Parathyroid adenoma (tissue), 2 donors: ENCODE data around the gene VPS13D.

Experiments
- H2AFZ ChIP-seq: fragments of 300-600 bp; sonication (generic); one replicate; pipeline ENCODE4 v1.7.0; 2017; ENCODE audit warnings: antibody characterized with exemption, mild to moderate bottlenecking
- H3K27ac ChIP-seq: fragments of 300-600 bp; sonication (generic); one replicate; pipeline ENCODE4 v1.7.0; 2017
- H3K27me3 ChIP-seq: fragments of 300-600 bp; sonication (generic); one replicate; pipeline ENCODE4 v1.7.0; 2017; ENCODE audit warnings: low read length; ENCODE audit not compliant: control insufficient read depth, insufficient read depth
- H3K36me3 ChIP-seq: fragments of 300-600 bp; sonication (generic); one replicate; pipeline ENCODE4 v1.7.0; 2017; ENCODE audit warnings: low read length; ENCODE audit not compliant: control insufficient read depth, insufficient read depth
- H3K4me1 ChIP-seq: fragments of 300-600 bp; sonication (generic); one replicate; pipeline ENCODE4 v1.7.0; 2017; ENCODE audit warnings: control low read depth
- H3K4me2 ChIP-seq: fragments of 300-600 bp; sonication (generic); one replicate; pipeline ENCODE4 v1.7.0; 2017; ENCODE audit warnings: low read length
- H3K4me3 ChIP-seq: fragments of 300-600 bp; sonication (generic); one replicate; pipeline ENCODE4 v1.7.0; 2017; ENCODE audit warnings: low read depth, low read length
- H3K79me2 ChIP-seq: fragments of 300-600 bp; sonication (generic); one replicate; pipeline ENCODE4 v1.7.0; 2017; ENCODE audit warnings: control low read depth
- H3K9ac ChIP-seq: fragments of 300-600 bp; sonication (generic); one replicate; pipeline ENCODE4 v1.7.0; 2017; ENCODE audit warnings: mild to moderate bottlenecking
- H3K9me3 ChIP-seq: fragments of 300-600 bp; sonication (generic); one replicate; pipeline ENCODE4 v1.7.0; 2017; ENCODE audit warnings: low read length; ENCODE audit not compliant: control insufficient read depth
- TF ChIP-seq, protein P1 (sequence below): fragments of 300-600 bp; sonication (generic); IDR thresholded peaks from one replicate; pipeline ENCODE4 v1.7.0; 2017; ENCODE audit warnings: antibody characterized with exemption, mild to moderate bottlenecking
- donor health status: primary hyperparathyroidism.

Gene VPS13D

DNA sequence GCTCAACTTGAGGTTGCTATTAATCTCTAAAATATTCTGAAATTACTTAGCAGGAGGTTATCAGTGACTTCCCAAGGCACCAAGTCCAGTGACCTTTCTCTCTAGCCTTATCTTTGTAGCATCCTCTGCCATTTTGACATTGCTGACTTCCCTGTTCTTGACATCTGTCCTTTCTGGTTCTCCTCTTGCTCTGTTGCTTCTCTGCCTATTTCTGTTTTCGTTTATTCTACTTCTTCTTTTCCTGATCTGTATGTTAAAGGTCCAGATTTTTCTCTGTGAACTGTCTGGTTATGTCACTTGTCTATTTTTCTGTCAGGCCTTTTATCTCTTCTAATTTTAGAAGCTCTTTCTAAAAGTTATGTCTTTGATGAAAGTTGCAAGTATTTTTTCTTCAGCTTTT lies 178.8 kb downstream of the VPS13D start:
- TF ChIP-seq, protein P1, sequence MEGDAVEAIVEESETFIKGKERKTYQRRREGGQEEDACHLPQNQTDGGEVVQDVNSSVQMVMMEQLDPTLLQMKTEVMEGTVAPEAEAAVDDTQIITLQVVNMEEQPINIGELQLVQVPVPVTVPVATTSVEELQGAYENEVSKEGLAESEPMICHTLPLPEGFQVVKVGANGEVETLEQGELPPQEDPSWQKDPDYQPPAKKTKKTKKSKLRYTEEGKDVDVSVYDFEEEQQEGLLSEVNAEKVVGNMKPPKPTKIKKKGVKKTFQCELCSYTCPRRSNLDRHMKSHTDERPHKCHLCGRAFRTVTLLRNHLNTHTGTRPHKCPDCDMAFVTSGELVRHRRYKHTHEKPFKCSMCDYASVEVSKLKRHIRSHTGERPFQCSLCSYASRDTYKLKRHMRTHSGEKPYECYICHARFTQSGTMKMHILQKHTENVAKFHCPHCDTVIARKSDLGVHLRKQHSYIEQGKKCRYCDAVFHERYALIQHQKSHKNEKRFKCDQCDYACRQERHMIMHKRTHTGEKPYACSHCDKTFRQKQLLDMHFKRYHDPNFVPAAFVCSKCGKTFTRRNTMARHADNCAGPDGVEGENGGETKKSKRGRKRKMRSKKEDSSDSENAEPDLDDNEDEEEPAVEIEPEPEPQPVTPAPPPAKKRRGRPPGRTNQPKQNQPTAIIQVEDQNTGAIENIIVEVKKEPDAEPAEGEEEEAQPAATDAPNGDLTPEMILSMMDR, result no peak
- Histone ChIP-seq H3K9ac (no peak overlapping the region), H3K4me1 (peaks cover 2% of the 10 kb centered on the region)

DNA sequence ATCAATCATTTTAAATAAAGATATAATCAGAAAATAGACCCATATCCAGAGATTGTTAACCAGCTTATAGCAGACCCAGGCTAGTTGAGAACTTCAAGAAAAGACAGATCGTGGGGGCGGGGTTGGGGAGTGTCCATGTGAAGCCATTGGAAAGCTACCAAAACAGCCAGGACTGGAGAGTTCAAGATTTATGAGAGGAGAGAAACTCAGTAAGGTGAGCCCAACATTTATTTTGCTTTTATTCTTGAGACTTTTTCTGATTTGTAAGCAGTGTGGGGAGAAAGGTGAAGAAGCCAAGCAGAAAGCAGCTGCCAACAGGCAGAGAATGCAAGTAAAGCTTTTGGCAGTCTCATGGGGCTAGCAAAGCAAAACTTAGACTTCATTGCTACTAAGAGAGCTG lies 179.9 kb downstream of the VPS13D start:
- Histone ChIP-seq H3K9ac (no peak overlapping the region), H3K27ac (peak overlapping the region; percentile 39), H3K79me2 (no peaks in the 10 kb centered on the region), H3K9me3 (no peaks in the 10 kb centered on the region), H3K4me1 (peaks cover 2% of the 10 kb centered on the region), H3K4me3 (peak overlapping the region; percentile 23), H3K36me3 (no peaks in the 10 kb centered on the region), H2AFZ (no peak overlapping the region), H3K27me3 (no peaks in the 10 kb centered on the region), H3K4me2 (peak overlapping the region; percentile 42)
- TF ChIP-seq, protein P1, result no peak

More for the DNA sequence above, 178.8 kb downstream of the VPS13D start:
- H3K27ac ChIP-seq, result no peak overlapping the region
- H3K27me3 ChIP-seq, result no peaks in the 10 kb centered on the region
- H3K4me2 ChIP-seq, result no peak overlapping the region
- H2AFZ ChIP-seq, result no peak overlapping the region
- no peaks in the 10 kb centered on the region for H3K79me2 ChIP-seq
- no peak overlapping the region for H3K4me3 ChIP-seq
- no peaks in the 10 kb centered on the region for H3K36me3 ChIP-seq
- H3K9me3 ChIP-seq, result no peaks in the 10 kb centered on the region

DNA sequence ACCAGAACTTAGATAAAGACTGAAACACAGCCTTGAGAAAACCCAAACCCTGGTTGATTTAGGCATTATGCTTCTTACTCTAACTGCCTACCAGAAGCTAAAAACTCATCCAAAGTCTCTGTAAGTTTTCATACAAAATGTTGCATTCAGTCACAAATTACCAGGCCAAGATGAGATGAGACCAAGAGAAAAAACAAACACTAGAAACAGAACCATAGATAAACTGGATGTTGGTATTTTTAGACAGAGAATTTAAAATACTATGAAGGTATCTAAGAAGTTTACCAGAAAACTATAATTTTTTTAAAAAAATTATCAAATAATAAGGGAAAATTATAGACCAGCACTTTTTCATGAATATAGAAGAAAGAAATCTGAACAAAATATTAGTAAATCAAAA lies 180.5 kb downstream of the VPS13D start:
- Histone ChIP-seq H3K4me1 (peaks cover 6% of the 10 kb centered on the region), H3K36me3 (no peaks in the 10 kb centered on the region), H2AFZ (no peak overlapping the region), H3K4me3 (no peak overlapping the region), H3K9ac (no peak overlapping the region), H3K27ac (peak overlapping the region; percentile 39), H3K79me2 (no peaks in the 10 kb centered on the region), H3K4me2 (peak overlapping the region; percentile 42), H3K9me3 (no peaks in the 10 kb centered on the region), H3K27me3 (no peaks in the 10 kb centered on the region)
- TF ChIP-seq, protein P1, result no peak

DNA sequence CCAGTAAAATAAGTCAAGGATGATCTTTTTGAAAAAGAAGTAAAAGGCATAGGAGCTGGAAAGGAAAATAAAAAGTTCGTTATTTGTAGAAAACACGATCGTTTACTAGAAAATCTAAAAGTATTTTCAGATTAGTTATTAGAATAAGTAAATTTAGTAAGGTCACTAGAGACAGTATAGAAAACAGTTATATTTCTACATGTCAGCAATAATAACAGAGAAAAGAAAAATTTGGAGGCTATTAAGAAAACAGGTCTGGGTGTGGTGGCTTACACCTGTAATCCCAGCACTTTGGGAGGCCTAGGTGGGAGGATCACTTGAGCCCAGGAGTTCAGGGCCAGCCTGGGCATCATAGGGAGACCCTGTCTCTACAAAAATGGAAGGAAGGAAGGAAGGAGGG lies 181.3 kb downstream of the VPS13D start:
- Histone ChIP-seq H2AFZ (no peak overlapping the region), H3K4me1 (peaks cover 6% of the 10 kb centered on the region), H3K4me2 (no peak overlapping the region), H3K79me2 (no peaks in the 10 kb centered on the region), H3K4me3 (no peak overlapping the region), H3K27me3 (no peaks in the 10 kb centered on the region), H3K9ac (no peak overlapping the region), H3K27ac (no peak overlapping the region), H3K36me3 (no peaks in the 10 kb centered on the region), H3K9me3 (no peaks in the 10 kb centered on the region)
- TF ChIP-seq, protein P1, result no peak

DNA sequence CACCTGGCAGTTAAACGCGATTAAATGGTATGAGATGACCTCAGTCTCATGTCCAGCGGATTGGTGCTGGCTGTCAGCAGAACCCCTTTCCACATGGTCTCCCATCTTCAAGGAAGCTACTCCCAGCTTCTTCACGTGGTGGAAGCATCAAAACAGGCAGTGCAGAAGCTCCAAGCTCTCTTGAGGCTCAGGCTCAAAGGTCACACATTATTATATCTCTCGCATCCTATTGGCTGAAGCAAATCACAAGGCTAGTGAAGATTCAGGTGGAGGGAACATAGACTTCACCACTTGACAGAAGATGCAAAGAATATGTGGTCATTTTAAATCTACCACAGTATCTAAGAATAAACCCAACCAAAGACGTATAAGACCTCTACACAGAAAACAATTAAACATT lies 181.9 kb downstream of the VPS13D start:
- Histone ChIP-seq H3K36me3 (no peaks in the 10 kb centered on the region), H3K27me3 (no peaks in the 10 kb centered on the region), H3K4me3 (no peak overlapping the region), H3K4me1 (peaks cover 6% of the 10 kb centered on the region), H2AFZ (no peak overlapping the region), H3K4me2 (no peak overlapping the region), H3K27ac (no peak overlapping the region), H3K79me2 (no peaks in the 10 kb centered on the region), H3K9ac (no peak overlapping the region), H3K9me3 (no peaks in the 10 kb centered on the region)
- TF ChIP-seq, protein P1, result no peak
